ENCODE data around the gene ICA1. TPM values are rescaled to one million over a fixed set of nuclear protein-coding genes. Genes with fewer than 3 reads are reported as not detected.

The ICA1 gene
- total and polyA plus RNA-seq, 7 donors, result 1.6 to 4.1 (median 2.3) TPM

DNA sequence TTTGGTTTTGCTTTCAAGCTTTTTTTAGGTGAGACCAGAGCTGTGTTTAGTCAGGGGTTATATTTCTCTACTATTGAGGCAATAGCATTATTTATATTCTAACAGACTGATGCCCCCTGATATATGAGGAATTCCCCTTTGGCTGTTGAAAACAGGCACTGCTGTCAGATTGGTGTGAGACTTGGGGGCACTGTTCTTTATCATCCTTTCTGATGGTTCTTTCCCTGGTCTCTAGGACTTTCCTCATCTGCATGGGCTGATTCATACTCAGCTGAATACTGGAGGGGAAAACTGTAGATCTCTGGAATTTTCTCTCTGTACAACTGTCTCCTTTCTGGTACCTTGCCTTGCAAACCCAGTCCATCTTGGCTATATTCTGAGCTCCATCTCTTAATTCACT, 10.0 kb upstream of the ICA1 start:
- no peak for ATAC-seq
- Histone ChIP-seq H3K36me3 (ENCODE audit: insufficient read depth in 1 of 2, low read depth in 1 of 2) (no peaks in the 10 kb centered on the region), H3K4me1 (no peaks in the 10 kb centered on the region), H3K9me3 (no peaks in the 10 kb centered on the region), H3K27ac (no peak overlapping the region), H3K4me3 (no peak overlapping the region), H3K27me3 (ENCODE audit: insufficient read depth in 3 of 3, low read length in 2 of 3) (peaks cover 0 to 3% (median 0%) of the 10 kb centered on the region in 3 donors)
- TF ChIP-seq, protein P1, sequence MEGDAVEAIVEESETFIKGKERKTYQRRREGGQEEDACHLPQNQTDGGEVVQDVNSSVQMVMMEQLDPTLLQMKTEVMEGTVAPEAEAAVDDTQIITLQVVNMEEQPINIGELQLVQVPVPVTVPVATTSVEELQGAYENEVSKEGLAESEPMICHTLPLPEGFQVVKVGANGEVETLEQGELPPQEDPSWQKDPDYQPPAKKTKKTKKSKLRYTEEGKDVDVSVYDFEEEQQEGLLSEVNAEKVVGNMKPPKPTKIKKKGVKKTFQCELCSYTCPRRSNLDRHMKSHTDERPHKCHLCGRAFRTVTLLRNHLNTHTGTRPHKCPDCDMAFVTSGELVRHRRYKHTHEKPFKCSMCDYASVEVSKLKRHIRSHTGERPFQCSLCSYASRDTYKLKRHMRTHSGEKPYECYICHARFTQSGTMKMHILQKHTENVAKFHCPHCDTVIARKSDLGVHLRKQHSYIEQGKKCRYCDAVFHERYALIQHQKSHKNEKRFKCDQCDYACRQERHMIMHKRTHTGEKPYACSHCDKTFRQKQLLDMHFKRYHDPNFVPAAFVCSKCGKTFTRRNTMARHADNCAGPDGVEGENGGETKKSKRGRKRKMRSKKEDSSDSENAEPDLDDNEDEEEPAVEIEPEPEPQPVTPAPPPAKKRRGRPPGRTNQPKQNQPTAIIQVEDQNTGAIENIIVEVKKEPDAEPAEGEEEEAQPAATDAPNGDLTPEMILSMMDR (IDR thresholded peaks at IDR 0.05), result no peak
- DNase-seq, result no peak
- intact Hi-C loops (cut with DNase I), result no loop called here

DNA sequence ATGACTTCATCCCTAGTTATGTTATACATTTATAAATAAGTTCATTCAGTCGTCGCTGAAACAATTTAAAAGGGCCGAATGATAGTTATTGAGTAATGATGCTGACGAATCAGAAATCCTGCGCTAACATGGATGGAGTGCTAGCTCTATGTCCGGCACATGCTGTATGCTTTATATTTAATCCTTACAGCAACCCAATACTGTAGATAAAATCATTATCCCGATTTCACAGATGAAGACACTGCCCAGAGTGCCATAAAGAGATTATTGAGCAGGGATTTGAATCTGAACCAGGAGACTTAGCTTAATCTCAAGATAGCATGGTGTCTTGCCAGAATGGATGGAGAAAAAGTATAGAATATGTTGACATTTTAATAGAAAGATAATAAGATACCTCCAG, 1.1 kb upstream of the ICA1 start:
- H3K36me3 ChIP-seq (ENCODE audit: insufficient read depth in 1 of 2, low read depth in 1 of 2), result no peaks in the 10 kb centered on the region
- H3K27me3 ChIP-seq (ENCODE audit: insufficient read depth in 3 of 3, low read length in 2 of 3), result peaks cover 1 to 53% (median 2%) of the 10 kb centered on the region in 3 donors
- TF ChIP-seq, protein P1 (IDR thresholded peaks at IDR 0.05), result no peak
- no peak overlapping the region for H3K4me3 ChIP-seq
- no peaks in the 10 kb centered on the region for H3K9me3 ChIP-seq
- 67 to 75% (median 70%) methylated on average over 7 of the region's 7 CpGs for WGBS, 3 donors
- DNase-seq (no peak), ATAC-seq (no peak)
- intact Hi-C loops (cut with DNase I), result no loop called here
- no peaks in the 10 kb centered on the region for H3K4me1 ChIP-seq
- H3K27ac ChIP-seq, result no peak overlapping the region

DNA sequence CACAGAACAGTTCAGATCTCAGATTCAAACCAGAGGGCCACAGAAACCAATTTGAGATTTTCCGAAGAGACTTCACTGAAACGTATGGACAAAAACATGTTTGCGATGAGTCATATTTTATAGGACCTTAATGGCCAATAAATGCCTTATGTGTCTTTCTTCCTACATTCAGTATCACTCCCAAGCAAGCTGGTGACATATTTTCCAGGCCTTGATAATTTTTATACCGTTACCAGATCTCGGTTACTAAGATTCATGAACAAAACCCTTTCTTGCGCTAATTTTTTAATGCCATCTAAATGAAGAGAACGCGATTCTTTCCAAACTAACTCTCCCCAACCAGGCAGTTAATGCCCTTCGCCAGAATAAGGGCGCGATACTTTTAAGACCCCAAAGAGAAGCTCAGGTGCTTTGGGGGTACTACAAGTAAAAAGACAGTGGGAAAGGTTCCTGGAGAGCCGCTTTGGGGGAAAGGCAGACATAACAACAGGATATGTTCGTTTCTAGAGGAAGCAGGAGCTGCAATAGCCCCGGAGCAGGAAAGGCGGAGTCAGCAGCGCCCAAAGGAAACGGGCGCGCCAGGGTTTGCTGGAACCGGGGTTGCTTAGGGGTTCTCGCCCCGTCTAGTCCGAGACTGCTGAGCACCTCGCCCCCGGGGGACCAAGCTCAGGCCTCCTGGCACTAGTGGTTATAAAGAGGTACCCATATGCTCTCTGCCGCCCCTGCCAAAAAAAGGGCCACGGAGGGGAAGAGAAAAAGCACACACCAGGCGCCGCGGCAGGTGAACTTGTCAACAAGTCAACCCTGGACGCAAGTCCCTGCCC, 884 bp downstream of the ICA1 start:
- Histone ChIP-seq H3K27me3 (ENCODE audit: insufficient read depth in 3 of 3, low read length in 2 of 3) (peaks cover 1 to 58% (median 2%) of the 10 kb centered on the region in 3 donors), H3K36me3 (ENCODE audit: insufficient read depth in 1 of 2, low read depth in 1 of 2) (no peaks in the 10 kb centered on the region), H3K9me3 (no peaks in the 10 kb centered on the region), H3K4me3 (peak overlapping the region; percentile 76), H3K4me1 (no peaks in the 10 kb centered on the region), H3K27ac (peak overlapping the region; percentile 62)
- TF ChIP-seq, protein P1 (IDR thresholded peaks at IDR 0.05), result no peak
- WGBS, 3 donors, result 13 to 14% (median 13%) methylated on average over 31 of the region's 31 CpGs
- ATAC-seq, result peak in 2 of 4 donors; percentile 31 to 44
- DNase-seq, result peak; percentile 23 to 63
- intact Hi-C loops (cut with DNase I), result no loop called here

DNA sequence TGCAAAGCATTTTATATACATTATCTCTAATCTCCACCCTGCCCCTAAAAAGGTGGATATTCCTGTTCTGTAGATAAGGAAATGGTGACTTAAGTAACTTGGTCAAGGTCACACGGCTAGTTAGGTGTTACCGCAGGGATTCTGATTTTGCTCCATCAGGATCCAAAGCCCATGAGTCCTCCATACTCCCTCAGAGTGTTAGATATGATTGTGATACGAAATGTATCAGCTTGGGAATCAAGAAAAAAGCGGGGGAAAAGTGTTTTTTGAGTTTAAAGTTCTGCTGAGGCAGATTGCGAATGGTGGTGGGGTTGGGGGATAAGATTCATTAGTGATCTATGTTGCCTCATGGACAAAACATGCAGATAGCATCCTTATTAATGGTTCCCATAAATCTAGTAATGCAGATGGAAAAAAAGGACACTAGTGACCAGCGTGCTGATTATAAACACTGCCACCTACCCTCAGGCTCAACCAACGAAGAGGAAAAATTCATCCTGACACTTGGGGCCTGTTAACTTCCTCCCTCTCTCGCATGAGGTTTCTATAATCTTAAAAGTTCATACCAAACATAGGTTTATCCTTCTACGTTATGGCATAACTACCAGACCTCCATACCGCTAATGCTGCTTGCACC, 2.3 kb downstream of the ICA1 start:
- no peak overlapping the region for H3K27ac ChIP-seq
- no peak overlapping the region for H3K4me3 ChIP-seq
- H3K36me3 ChIP-seq (ENCODE audit: insufficient read depth in 1 of 2, low read depth in 1 of 2), result no peaks in the 10 kb centered on the region
- DNase-seq (no peak), ATAC-seq (no peak)
- H3K4me1 ChIP-seq, result no peaks in the 10 kb centered on the region
- intact Hi-C loops (cut with DNase I), result no loop called here
- 85 to 88% (median 87%) methylated on average over 10 of the region's 10 CpGs for WGBS, 3 donors
- H3K9me3 ChIP-seq, result no peaks in the 10 kb centered on the region
- H3K27me3 ChIP-seq (ENCODE audit: insufficient read depth in 3 of 3, low read length in 2 of 3), result peaks cover 1 to 53% (median 2%) of the 10 kb centered on the region in 3 donors
- TF ChIP-seq, protein P1 (IDR thresholded peaks at IDR 0.05), result no peak
